Activated T-cell treated with anti-CD3 and anti-CD28 coated beads, Interleukin-2, amount 50 U/mL, for 4 hours (primary cell): ENCODE measurements around the gene PSMC6. TPM values are rescaled to one million over a fixed set of nuclear protein-coding genes. Genes with fewer than 3 reads are reported as not detected.
"Not testable (repeated sequence)": the region's sequence is repeated elsewhere in the genome, so short reads cannot be mapped to it uniquely, and the experiment has no call there.

Source experiments
- ATAC-seq, 2 donors: fragments of 200-7000 bp; cut with Tn5 transposase; one replicate each; pipeline ENCODE4 v1.10.0; 2021
- DNase-seq: peaks from one replicate; pipeline ENCODE4 v3.0.0-alpha.2; 2020
- H3K27me3 Mint-ChIP-seq: one replicate; pipeline ENCODE4 v1.8.0; 2021; ENCODE audit warnings: low read depth, mixed read lengths
- H3K36me3 Mint-ChIP-seq: one replicate; pipeline ENCODE4 v1.8.0; 2022; ENCODE audit warnings: mixed read lengths; ENCODE audit not compliant: insufficient read depth
- H3K4me1 Mint-ChIP-seq: one replicate; pipeline ENCODE4 v1.8.0; 2021; ENCODE audit warnings: low read depth, mixed read lengths
- H3K4me3 Mint-ChIP-seq: one replicate; pipeline ENCODE4 v1.8.0; 2021; ENCODE audit warnings: mild to moderate bottlenecking, moderate library complexity, mixed read lengths
- H3K9me3 Mint-ChIP-seq: one replicate; pipeline ENCODE4 v1.8.0; 2021; ENCODE audit warnings: mixed read lengths
- total RNA-seq, 3 donors: library from RNA; stranded (reverse); gene quantifications; one replicate each; pipeline ENCODE4 v1.2.1, GENCODE V29; 2021

PSMC6 gene
- total RNA-seq, 3 donors from 2014 or later, result 149 to 177 (median 162) TPM

- Mint-ChIP-seq H3K36me3 (peaks cover 30% of the 10 kb centered on the region), H3K4me3 (peak overlapping the region; percentile 94), H3K27me3 (no peaks in the 10 kb centered on the region), H3K4me1 (peaks cover 42% of the 10 kb centered on the region), H3K9me3 (no peaks in the 10 kb centered on the region)
- ATAC-seq (no peak), DNase-seq (no peak)
These were observed 23.7 kb downstream of the PSMC6 start for GRCh38 chr14:52730709-52731111.

GRCh38 chr14:52733824-52734223 lies 26.8 kb downstream of the PSMC6 start:
- Mint-ChIP-seq H3K9me3 (no peaks in the 10 kb centered on the region), H3K36me3 (peaks cover 26% of the 10 kb centered on the region), H3K4me1 (peaks cover 70% of the 10 kb centered on the region), H3K4me3 (no peak overlapping the region), H3K27me3 (no peaks in the 10 kb centered on the region)
- ATAC-seq (no peak), DNase-seq (no peak)

GRCh38 chr14:52735921-52736489 lies 29.0 kb downstream of the PSMC6 start:
- no peaks in the 10 kb centered on the region for H3K27me3 Mint-ChIP-seq
- ATAC-seq (no peak), DNase-seq (no peak)
- no peaks in the 10 kb centered on the region for H3K9me3 Mint-ChIP-seq
- H3K4me1 Mint-ChIP-seq, result peaks cover 77% of the 10 kb centered on the region
- peaks cover 28% of the 10 kb centered on the region for H3K36me3 Mint-ChIP-seq
- no peak overlapping the region for H3K4me3 Mint-ChIP-seq

DNA sequence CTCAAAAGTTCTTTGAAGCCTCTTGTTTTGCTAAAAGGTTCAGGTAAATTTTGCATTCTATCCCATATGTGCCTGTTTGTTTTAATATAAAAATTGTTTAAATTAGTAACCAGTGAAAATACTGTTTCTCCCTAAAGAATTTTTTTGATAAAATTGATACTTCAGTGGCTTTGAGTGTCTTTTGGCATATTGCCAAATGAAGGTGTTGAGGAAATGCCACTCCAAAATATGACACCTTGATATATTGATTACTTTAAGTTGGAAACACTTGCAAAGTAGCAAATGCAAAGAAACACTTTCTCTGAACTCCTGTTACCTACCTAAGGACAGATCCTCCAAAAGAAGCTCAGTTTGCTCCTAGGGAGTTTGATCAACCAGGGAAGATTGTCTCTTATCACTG lies 31.4 kb downstream of the PSMC6 start:
- no peak overlapping the region for H3K4me3 Mint-ChIP-seq
- H3K36me3 Mint-ChIP-seq, result peaks cover 21% of the 10 kb centered on the region
- DNase-seq (no peak), ATAC-seq (no peak)
- no peaks in the 10 kb centered on the region for H3K27me3 Mint-ChIP-seq
- no peaks in the 10 kb centered on the region for H3K9me3 Mint-ChIP-seq
- peaks cover 83% of the 10 kb centered on the region for H3K4me1 Mint-ChIP-seq

DNA sequence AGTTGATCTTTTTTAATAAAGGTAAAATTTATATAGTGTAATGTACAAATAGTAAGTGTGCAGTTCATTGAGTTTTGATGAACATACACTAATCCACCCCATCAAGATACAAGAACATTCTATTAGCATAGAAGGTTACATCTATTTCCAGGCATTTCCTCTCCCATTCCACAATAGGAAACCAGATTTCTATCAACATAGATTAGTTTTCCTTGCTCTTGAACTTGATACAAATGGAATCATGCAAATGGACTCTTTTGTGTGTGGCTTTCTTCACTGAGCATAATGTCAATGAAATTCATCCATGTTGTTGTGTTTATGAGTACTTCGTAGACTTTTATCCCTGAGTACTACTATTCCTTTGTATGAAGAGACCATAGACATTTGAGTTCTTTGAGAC lies 33.8 kb downstream of the PSMC6 start:
- Mint-ChIP-seq H3K4me1 (peaks cover 83% of the 10 kb centered on the region), H3K36me3 (peaks cover 10% of the 10 kb centered on the region), H3K27me3 (no peaks in the 10 kb centered on the region), H3K9me3 (no peaks in the 10 kb centered on the region), H3K4me3 (no peak overlapping the region)
- DNase-seq (no peak), ATAC-seq (no peak)

- Mint-ChIP-seq H3K4me1 (peaks cover 76% of the 10 kb centered on the region), H3K9me3 (no peaks in the 10 kb centered on the region), H3K36me3 (peaks cover 15% of the 10 kb centered on the region), H3K27me3 (no peaks in the 10 kb centered on the region), H3K4me3 (peak overlapping the region; percentile 69)
- DNase-seq, result no peak
- ATAC-seq, result peak; percentile 27 to 32
These were observed 34.9 kb downstream of the PSMC6 start for GRCh38 chr14:52741865-52742264.

DNA sequence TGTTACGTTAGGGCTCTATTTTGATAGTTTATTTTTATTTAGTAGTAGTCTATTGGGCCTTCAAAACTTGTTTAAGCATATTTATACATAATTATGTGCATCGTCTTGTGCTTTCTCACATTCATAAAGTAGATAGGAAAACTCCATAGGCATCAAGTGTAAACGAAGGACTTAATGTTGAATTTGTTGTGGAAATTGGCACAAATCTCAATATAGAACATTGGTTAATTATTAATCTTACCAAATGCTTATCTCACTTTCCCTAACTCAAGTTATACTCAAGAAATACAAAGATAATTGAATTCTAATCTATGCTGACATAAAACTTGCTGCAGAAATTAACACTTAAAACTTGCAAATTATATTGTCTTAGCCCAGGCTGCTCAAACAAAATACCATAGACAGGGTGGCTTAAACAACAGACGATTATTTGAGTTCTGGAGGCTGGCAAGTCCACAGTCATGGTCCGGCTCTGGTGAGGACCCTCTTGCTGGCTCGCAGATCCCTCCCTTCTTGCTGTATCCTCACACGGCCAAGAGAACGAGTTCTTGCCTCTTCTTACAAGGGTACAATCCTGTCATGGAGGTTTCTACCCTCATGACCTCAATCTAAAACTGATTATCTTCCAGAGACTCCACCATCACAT lies 41.8 kb downstream of the PSMC6 start:
- H3K36me3 Mint-ChIP-seq, result peaks cover 27% of the 10 kb centered on the region

GRCh38 chr14:52755607-52756316 lies 48.8 kb downstream of the PSMC6 start:
- Mint-ChIP-seq H3K4me3 (no peak overlapping the region), H3K36me3 (peaks cover 12% of the 10 kb centered on the region), H3K4me1 (no peaks in the 10 kb centered on the region), H3K27me3 (no peaks in the 10 kb centered on the region), H3K9me3 (no peaks in the 10 kb centered on the region)
- DNase-seq (no peak), ATAC-seq (no peak)

More for the DNA sequence above, 41.8 kb downstream of the PSMC6 start:
- Mint-ChIP-seq H3K9me3 (no peaks in the 10 kb centered on the region), H3K27me3 (no peaks in the 10 kb centered on the region), H3K4me1 (peaks cover 26% of the 10 kb centered on the region), H3K4me3 (no peak overlapping the region)
- ATAC-seq (no peak), DNase-seq (no peak)

GRCh38 chr14:52759145-52759544 lies 52.1 kb downstream of the PSMC6 start:
- peaks cover 14% of the 10 kb centered on the region for H3K4me1 Mint-ChIP-seq
- H3K36me3 Mint-ChIP-seq, result peaks cover 18% of the 10 kb centered on the region
- no peaks in the 10 kb centered on the region for H3K27me3 Mint-ChIP-seq
- DNase-seq, result no peak
- no peaks in the 10 kb centered on the region for H3K9me3 Mint-ChIP-seq
- ATAC-seq, result no peak
- no peak overlapping the region for H3K4me3 Mint-ChIP-seq

DNA sequence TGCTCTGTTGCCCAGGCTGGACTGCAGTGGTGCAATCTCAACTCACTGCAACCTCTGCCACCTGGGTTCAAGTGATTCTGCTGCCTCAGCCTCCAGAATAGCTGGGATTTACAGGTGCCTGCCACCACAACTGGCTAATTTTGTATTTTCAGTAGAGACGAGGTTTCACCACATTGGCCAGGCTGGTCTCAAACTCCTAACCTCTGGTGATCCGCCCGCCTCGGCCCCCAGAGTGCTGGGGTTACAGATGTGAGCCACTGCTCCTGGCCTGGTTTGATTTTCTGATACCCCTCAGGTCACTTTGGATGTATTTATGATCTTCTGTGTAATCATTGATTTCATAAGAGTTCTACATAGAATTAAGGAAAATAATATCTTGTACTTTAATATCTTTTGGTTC lies 55.9 kb downstream of the PSMC6 start:
- peaks cover 16% of the 10 kb centered on the region for H3K4me1 Mint-ChIP-seq
- H3K4me3 Mint-ChIP-seq, H3K27me3 Mint-ChIP-seq, ATAC-seq, DNase-seq, H3K9me3 Mint-ChIP-seq: not testable (repeated sequence)
- H3K36me3 Mint-ChIP-seq, result peaks cover 30% of the 10 kb centered on the region

DNA sequence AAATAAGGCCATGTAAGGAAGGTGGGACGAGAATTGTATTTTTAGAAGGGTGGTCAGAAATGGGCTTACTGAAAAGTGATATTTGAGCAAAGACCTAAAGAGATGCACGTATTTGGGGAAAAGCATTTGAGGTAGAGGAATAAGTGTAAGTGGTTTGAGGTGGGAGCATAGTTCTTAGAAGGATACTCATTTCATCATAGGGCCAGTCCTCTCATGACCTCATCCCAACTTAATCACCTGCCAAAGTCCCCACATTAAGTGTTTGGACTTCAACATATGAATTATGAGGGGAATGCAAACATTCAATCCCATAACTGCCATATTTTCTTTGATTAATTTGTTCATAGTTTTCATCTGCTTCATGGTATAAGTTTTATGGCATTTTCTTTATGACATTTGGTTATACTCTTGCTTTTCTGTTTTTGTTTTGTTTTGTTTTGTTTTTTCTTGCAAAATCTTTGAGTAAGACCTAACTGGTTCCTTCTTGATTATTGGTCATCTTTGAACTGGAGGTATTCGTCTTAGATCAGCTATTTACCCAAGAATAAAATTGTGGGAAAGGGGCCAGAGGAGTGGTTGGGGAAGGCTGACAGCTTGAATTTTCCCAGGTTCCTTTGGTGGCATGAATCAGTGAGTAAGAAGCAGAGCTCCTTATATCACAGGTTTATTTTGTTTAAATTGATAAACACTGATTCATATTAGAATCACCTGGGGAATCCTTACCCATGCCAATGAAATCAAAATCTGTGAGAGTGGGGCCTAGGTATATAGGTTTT lies 60.2 kb downstream of the PSMC6 start:
- ATAC-seq (no peak), DNase-seq (no peak)
- H3K36me3 Mint-ChIP-seq, result peaks cover 40% of the 10 kb centered on the region
- H3K9me3 Mint-ChIP-seq, result no peaks in the 10 kb centered on the region
- no peaks in the 10 kb centered on the region for H3K27me3 Mint-ChIP-seq
- no peak overlapping the region for H3K4me3 Mint-ChIP-seq
- peaks cover 25% of the 10 kb centered on the region for H3K4me1 Mint-ChIP-seq

DNA sequence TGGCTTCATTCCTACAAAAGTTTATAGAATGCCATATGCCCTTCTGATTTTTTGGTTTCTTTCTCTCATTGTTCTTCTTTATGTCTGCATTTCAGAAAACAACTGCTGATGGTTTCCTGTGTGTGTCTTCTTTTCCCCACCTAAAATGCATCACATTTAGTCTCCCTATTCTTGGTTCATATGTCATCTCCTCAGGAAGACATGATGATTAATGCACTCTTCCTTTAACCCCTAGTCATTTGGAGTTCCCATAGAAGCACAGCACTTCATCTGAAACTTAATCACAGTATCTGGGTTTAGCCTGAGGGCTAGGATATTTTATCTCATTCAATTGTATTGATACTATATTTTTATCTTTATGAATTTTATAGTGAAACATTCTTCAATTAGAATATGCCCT lies 62.9 kb downstream of the PSMC6 start:
- no peaks in the 10 kb centered on the region for H3K9me3 Mint-ChIP-seq
- no peak overlapping the region for H3K4me3 Mint-ChIP-seq
- H3K4me1 Mint-ChIP-seq, result peaks cover 9% of the 10 kb centered on the region
- H3K36me3 Mint-ChIP-seq, result peaks cover 41% of the 10 kb centered on the region
- ATAC-seq (no peak), DNase-seq (no peak)
- H3K27me3 Mint-ChIP-seq, result no peaks in the 10 kb centered on the region

GRCh38 chr14:52776816-52777215 lies 69.8 kb downstream of the PSMC6 start:
- no peak for DNase-seq
- H3K27me3 Mint-ChIP-seq, result no peaks in the 10 kb centered on the region
- H3K9me3 Mint-ChIP-seq, result no peaks in the 10 kb centered on the region
- H3K36me3 Mint-ChIP-seq, result peaks cover 22% of the 10 kb centered on the region
- H3K4me3 Mint-ChIP-seq, result no peak overlapping the region
- no peaks in the 10 kb centered on the region for H3K4me1 Mint-ChIP-seq
- ATAC-seq, result no peak
